Upper lobe of left lung (tissue), 6 donors: ENCODE results near the gene ARHGAP26. TPM values are rescaled to one million over a fixed set of nuclear protein-coding genes. Genes with fewer than 3 reads are reported as not detected.

Source experiments
- ATAC-seq, 2 donors: fragments of 200-7000 bp; cut with Tn5 transposase; one replicate each; pipeline ENCODE4 v1.9.1; 2022; ENCODE audit warnings: mild to moderate bottlenecking in 2 of 2, moderate library complexity in 2 of 2; ENCODE audit not compliant: low FRiP score in 2 of 2
- DNase-seq, 2 donors: peaks; one replicate each; pipeline ENCODE4 v3.0.0-alpha.2; 2019 to 2020
- H3K27ac ChIP-seq, 4 donors: fragments of 200-600 bp; sonication (generic); one replicate each; pipeline ENCODE4 v1.5.1; 2016 to 2019
- H3K27me3 ChIP-seq, 4 donors: fragments of 200-600 bp; sonication (generic); one replicate each; pipeline ENCODE4 v1.5.1; 2017 to 2019
- H3K36me3 ChIP-seq, 4 donors: fragments of 200-600 bp; sonication (generic); one replicate each; pipeline ENCODE4 v1.5.1; 2016 to 2019
- H3K4me1 ChIP-seq, 4 donors: fragments of 200-600 bp; sonication (generic); one replicate each; pipeline ENCODE4 v1.5.1; 2018 to 2019
- H3K4me3 ChIP-seq, 4 donors: fragments of 200-600 bp; sonication (generic); one replicate each; pipeline ENCODE4 v1.5.1; 2017 to 2019; ENCODE audit warnings: mild to moderate bottlenecking in 2 of 4, moderate library complexity in 1 of 4
- H3K9me3 ChIP-seq, 4 donors: fragments of 200-600 bp; sonication (generic); one replicate each; pipeline ENCODE4 v1.5.1; 2018 to 2019
- EP300 ChIP-seq, 4 donors: sonication (generic); formaldehyde crosslinking; IDR thresholded peaks; one replicate each; pipeline ENCODE4 v1.5.1; 2017; ENCODE audit warnings: antibody characterized with exemption in 4 of 4, control low read depth in 2 of 4
- POLR2A ChIP-seq, 4 donors: fragments of 450-650 bp; IDR thresholded peaks; one replicate each; pipeline ENCODE4 v1.5.1; 2016 to 2017; ENCODE audit warnings: antibody characterized with exemption in 4 of 4, mild to moderate bottlenecking in 2 of 4
- POLR2AphosphoS5 ChIP-seq, 2 donors: sonication (generic); formaldehyde crosslinking; IDR thresholded peaks; one replicate each; pipeline ENCODE4 v1.5.1; 2017; ENCODE audit warnings: antibody characterized with exemption in 2 of 2
- WGBS, 2 donors: methylation state at CpG; one replicate each; pipeline ENCODE4 v1.1.5; 2017 to 2018; 5-methylcytosine and 5-hydroxymethylcytosine counted together
- total RNA-seq, 6 donors: library from RNA; depleted of rRNA in 4 of 6; stranded (reverse); fragments of >200 nt in 4 of 6; gene quantifications; one replicate each; pipeline versions ENCODE4 v1.1.0 to v1.2.1, GENCODE V29; 2016 to 2021
- TF ChIP-seq, protein P1 (sequence below), 6 experiments: fragments of 450-650 bp in 4 of 6; fragments of 200-600 bp in 2 of 6; sonication (generic) in 2 of 6; IDR thresholded peaks; one replicate each; pipeline ENCODE4 v1.5.1; 2016 to 2019; ENCODE audit warnings: antibody characterized with exemption in 6 of 6
- donor health status: DM: no; HTN: no; CAD: no; lungs with moderate emphysema.
- donor health status: DM: no; HTN: yes; CAD: no; lungs with severe emphysema.

ARHGAP26 gene
- total RNA-seq, 6 donors from 2014 or later, result 34.9 to 90.1 (median 38.9) TPM

DNA sequence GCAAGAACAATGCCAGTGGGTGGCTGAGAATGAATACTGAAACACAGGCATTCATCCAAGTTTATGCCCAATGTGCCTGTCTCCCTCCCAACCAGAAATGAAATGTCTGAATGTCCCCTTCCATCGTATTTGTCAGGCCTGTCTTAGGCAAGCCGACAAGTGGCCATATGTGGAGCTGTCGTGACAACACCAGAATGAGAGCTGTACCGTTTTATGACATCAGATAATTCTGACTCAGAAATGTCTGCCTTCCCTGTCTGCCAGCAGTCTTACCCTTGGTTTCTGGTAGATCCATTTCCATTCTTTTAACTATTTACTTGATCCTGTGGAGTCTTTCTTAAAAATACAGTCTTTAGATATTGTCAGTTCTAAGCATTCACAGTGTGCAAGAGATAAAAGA, 421.5 kb downstream of the ARHGAP26 start:
- Histone ChIP-seq H3K9me3 (peaks cover 0 to 11% (median 0%) of the 10 kb centered on the region in 4 donors), H3K27ac (no peak overlapping the region), H3K36me3 (no peaks in the 10 kb centered on the region), H3K4me3 (no peak overlapping the region), H3K27me3 (no peaks in the 10 kb centered on the region), H3K4me1 (peaks cover 8 to 16% (median 12%) of the 10 kb centered on the region in 4 donors)
- ATAC-seq (no peak), DNase-seq (no peak)
- 97 to 100% methylated on average over 4 of the region's 4 CpGs for WGBS, 2 donors
- no peak for TF ChIP-seq EP300 (IDR thresholded peaks at IDR 0.05)
- no peak for TF ChIP-seq POLR2AphosphoS5 (IDR thresholded peaks at IDR 0.05)
- TF ChIP-seq POLR2A (IDR thresholded peaks at IDR 0.05), result no peak
- TF ChIP-seq, protein P1, sequence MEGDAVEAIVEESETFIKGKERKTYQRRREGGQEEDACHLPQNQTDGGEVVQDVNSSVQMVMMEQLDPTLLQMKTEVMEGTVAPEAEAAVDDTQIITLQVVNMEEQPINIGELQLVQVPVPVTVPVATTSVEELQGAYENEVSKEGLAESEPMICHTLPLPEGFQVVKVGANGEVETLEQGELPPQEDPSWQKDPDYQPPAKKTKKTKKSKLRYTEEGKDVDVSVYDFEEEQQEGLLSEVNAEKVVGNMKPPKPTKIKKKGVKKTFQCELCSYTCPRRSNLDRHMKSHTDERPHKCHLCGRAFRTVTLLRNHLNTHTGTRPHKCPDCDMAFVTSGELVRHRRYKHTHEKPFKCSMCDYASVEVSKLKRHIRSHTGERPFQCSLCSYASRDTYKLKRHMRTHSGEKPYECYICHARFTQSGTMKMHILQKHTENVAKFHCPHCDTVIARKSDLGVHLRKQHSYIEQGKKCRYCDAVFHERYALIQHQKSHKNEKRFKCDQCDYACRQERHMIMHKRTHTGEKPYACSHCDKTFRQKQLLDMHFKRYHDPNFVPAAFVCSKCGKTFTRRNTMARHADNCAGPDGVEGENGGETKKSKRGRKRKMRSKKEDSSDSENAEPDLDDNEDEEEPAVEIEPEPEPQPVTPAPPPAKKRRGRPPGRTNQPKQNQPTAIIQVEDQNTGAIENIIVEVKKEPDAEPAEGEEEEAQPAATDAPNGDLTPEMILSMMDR (IDR thresholded peaks at IDR 0.05), result no peak

DNA sequence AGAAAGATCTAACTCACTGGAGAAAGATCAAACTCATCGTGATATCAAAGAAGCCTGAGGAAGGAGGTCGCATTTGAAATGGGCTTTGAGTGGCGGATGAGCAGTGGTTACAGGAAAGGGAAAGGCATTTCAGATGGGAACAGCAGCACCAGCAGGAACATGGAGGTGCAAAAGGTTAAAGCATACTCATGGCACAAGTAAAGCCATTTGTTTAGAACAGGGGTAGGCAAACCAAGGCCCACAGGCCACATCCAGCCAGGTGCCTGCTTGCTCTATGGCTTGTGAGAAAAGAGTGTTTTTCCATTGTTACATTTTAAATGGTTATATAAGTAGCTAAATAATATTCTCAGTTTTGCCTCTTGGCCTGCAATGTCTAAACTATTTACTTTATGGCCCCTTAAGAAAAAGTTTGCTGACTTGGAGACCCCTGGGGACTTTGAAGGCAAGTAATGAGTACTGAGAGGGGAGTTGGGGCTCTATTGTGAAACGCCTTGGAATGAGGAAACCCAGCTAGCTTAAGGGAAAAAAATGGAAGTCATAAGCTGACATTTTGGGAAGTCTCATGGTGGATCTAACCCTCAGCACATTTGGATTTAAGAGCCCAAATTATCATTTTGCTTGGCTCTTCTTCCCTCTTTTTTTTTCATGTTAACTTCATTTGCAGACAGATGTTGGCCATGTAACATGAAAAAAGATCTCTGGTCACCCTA, 422.2 kb downstream of the ARHGAP26 start:
- ATAC-seq (no peak), DNase-seq (no peak)
- Histone ChIP-seq H3K4me3 (no peak overlapping the region), H3K27ac (no peak overlapping the region), H3K4me1 (peaks cover 8 to 16% (median 12%) of the 10 kb centered on the region in 4 donors), H3K9me3 (peaks cover 0 to 11% (median 0%) of the 10 kb centered on the region in 4 donors), H3K27me3 (no peaks in the 10 kb centered on the region), H3K36me3 (no peaks in the 10 kb centered on the region)
- TF ChIP-seq POLR2A (IDR thresholded peaks at IDR 0.05), result no peak
- TF ChIP-seq EP300 (IDR thresholded peaks at IDR 0.05), result no peak
- TF ChIP-seq, protein P1 (IDR thresholded peaks at IDR 0.05), result no peak
- no peak for TF ChIP-seq POLR2AphosphoS5 (IDR thresholded peaks at IDR 0.05)
- WGBS, 2 donors, result 93 to 94% methylated on average over 4 of the region's 4 CpGs

DNA sequence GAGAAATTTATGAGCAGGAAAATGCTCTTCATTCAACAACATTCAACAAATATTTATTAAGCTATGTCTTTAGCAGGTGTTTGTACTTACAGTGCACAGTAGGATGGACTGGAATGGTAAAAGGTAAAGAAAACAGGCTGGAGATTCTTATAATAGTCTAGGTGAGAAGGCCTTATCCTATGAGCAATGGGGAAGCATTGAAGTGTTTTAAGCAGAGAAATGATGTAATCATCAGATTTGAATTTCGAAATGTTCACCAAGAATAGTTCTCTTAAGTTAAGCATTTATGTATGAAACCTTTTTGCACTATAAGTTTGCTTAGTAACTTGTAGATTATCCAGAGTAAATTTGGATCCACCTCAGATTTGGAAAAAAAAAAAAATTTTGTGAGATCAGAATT, 424.0 kb downstream of the ARHGAP26 start:
- peaks cover 8 to 16% (median 12%) of the 10 kb centered on the region in 4 donors for H3K4me1 ChIP-seq
- H3K36me3 ChIP-seq, result no peaks in the 10 kb centered on the region
- DNase-seq, result no peak
- no peak overlapping the region for H3K27ac ChIP-seq
- peaks cover 0 to 11% (median 0%) of the 10 kb centered on the region in 4 donors for H3K9me3 ChIP-seq
- no peaks in the 10 kb centered on the region for H3K27me3 ChIP-seq
- ATAC-seq, result no peak
- no peak for TF ChIP-seq EP300 (IDR thresholded peaks at IDR 0.05)
- no peak for TF ChIP-seq POLR2A (IDR thresholded peaks at IDR 0.05)
- no peak for TF ChIP-seq POLR2AphosphoS5 (IDR thresholded peaks at IDR 0.05)
- TF ChIP-seq, protein P1 (IDR thresholded peaks at IDR 0.05), result no peak
- WGBS, 2 donors, result 43 to 79% methylated on average over 1 of the region's 1 CpG
- H3K4me3 ChIP-seq, result no peak overlapping the region

DNA sequence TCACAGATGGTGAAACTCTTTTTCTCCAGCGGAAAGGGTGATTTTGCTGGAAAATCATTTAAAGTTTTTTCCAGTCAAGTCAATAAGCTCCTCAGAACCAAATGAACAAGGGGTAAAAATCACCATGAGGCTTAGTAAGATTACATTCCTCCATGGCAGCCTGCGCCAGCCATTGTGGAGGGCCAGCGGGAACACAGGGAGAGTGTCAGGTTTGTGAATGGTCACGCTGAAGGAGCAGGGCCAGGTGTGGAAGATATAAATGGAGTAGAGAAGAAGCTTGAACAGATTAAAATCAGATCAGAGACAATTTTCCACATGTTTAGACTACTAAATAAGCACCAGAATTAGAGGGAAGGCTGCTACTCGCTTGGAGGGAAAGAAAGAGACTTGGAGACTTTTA, 424.5 kb downstream of the ARHGAP26 start:
- Histone ChIP-seq H3K4me1 (peaks cover 8 to 16% (median 12%) of the 10 kb centered on the region in 4 donors), H3K36me3 (no peaks in the 10 kb centered on the region), H3K27ac (no peak overlapping the region), H3K4me3 (no peak overlapping the region), H3K27me3 (no peaks in the 10 kb centered on the region), H3K9me3 (peaks cover 0 to 11% (median 0%) of the 10 kb centered on the region in 4 donors)
- WGBS, 2 donors, result 92% methylated on average over 5 of the region's 5 CpGs
- DNase-seq, result no peak
- ATAC-seq, result no peak
- TF ChIP-seq POLR2A (IDR thresholded peaks at IDR 0.05), result no peak
- no peak for TF ChIP-seq POLR2AphosphoS5 (IDR thresholded peaks at IDR 0.05)
- TF ChIP-seq EP300 (IDR thresholded peaks at IDR 0.05), result no peak
- TF ChIP-seq, protein P1 (IDR thresholded peaks at IDR 0.05), result no peak

DNA sequence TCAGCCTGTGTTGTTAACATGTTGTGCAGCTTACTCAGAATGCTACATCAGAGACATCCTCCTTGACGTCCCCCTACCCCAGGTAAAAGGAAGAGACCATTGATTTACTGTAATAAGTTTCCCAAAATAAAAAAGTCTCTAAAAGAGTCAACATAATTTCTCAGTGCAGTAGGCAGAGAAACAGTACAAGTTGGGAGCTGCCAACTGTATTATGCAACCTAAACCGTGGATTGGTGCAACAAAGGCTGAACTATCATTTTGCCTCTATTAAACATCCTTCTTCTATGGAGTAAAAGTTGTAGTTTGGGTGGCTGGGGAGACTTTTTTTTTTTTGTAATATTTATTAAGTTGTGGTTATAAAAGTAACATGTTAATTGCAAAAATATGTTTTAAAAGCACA, 425.3 kb downstream of the ARHGAP26 start:
- TF ChIP-seq, protein P1 (IDR thresholded peaks at IDR 0.05), result no peak
- TF ChIP-seq POLR2AphosphoS5 (IDR thresholded peaks at IDR 0.05) (no peak), EP300 (IDR thresholded peaks at IDR 0.05) (no peak), POLR2A (IDR thresholded peaks at IDR 0.05) (no peak)
- Histone ChIP-seq H3K36me3 (no peaks in the 10 kb centered on the region), H3K27me3 (no peaks in the 10 kb centered on the region), H3K4me1 (peaks cover 8 to 16% (median 12%) of the 10 kb centered on the region in 4 donors), H3K27ac (no peak overlapping the region), H3K4me3 (no peak overlapping the region), H3K9me3 (peaks cover 0 to 6% (median 0%) of the 10 kb centered on the region in 4 donors)
- WGBS, 2 donors, result 24 to 27% methylated on average over 2 of the region's 2 CpGs
- no peak for DNase-seq
- peak in 1 of 2 donors; percentile 46 for ATAC-seq
